Naive thymus-derived CD8-positive, alpha-beta T cell (primary cell): ENCODE results near the gene RNF213. TPM values are rescaled to one million over a fixed set of nuclear protein-coding genes. Genes with fewer than 3 reads are reported as not detected.
"Not testable (repeated sequence)": the region's sequence is repeated elsewhere in the genome, so short reads cannot be mapped to it uniquely, and the experiment has no call there.

Source experiments
- ATAC-seq, 2 donors: fragments of 150-1000 bp; cut with Tn5 transposase in 1 of 2; sonication (Bioruptor Pico), chemical (Tn5 transposase) in 1 of 2; 1 replicate in 1 of 2; 2 replicates in 1 of 2; pipeline ENCODE4 v1.10.0; 2021; ENCODE audit warnings: mild to moderate bottlenecking in 2 of 2, moderate library complexity in 2 of 2
- POLR2A ChIA-PET: fragments of 350-600 bp; sonication (Branson Sonifier 250); formaldehyde crosslinking; loops from one replicate; lab custom pipeline; 2021; ENCODE audit warnings: antibody characterized with exemption; lab: Charles Lee
- DNase-seq, 10 donors: peaks; one replicate each; pipeline versions ENCODE4 v3.0.0 to v3.0.0-alpha.2; 2020 to 2022
- H3K27ac Mint-ChIP-seq, 10 donors: one replicate each; pipeline ENCODE4 v1.8.0; 2020 to 2022; ENCODE audit warnings: mild to moderate bottlenecking in 10 of 10, mixed read lengths in 10 of 10, moderate library complexity in 4 of 10, inconsistent platforms in 1 of 10
- H3K27me3 Mint-ChIP-seq, 5 donors: one replicate each; pipeline ENCODE4 v1.8.0; 2021 to 2022; ENCODE audit warnings: mixed read lengths in 5 of 5
- H3K36me3 Mint-ChIP-seq, 3 donors: one replicate each; pipeline ENCODE4 v1.8.0; 2020 to 2022; ENCODE audit warnings: mixed read lengths in 3 of 3, mild to moderate bottlenecking in 2 of 3, inconsistent platforms in 1 of 3
- H3K4me1 Mint-ChIP-seq, 4 donors: one replicate each; pipeline ENCODE4 v1.8.0; 2021 to 2022; ENCODE audit warnings: mixed read lengths in 4 of 4
- H3K4me3 Mint-ChIP-seq, 10 donors: one replicate each; pipeline ENCODE4 v1.8.0; 2020 to 2022; ENCODE audit warnings: mild to moderate bottlenecking in 10 of 10, mixed read lengths in 10 of 10, moderate library complexity in 6 of 10, inconsistent platforms in 1 of 10
- H3K9me3 Mint-ChIP-seq, 9 donors: one replicate each; pipeline ENCODE4 v1.8.0; 2020 to 2022; ENCODE audit warnings: mixed read lengths in 9 of 9, mild to moderate bottlenecking in 3 of 9, inconsistent platforms in 1 of 9, moderate library complexity in 1 of 9
- polyA plus RNA-seq, 3 donors: library from polyadenylated mRNA; unstranded; fragments of 300-500 nt; fragmentation: Illumina TruSeq; gene quantifications; one replicate each; pipeline ENCODE4 v1.2.3, GENCODE V29; 2021
- total RNA-seq, 8 experiments: library from RNA in 2 of 8; stranded (reverse) in 2 of 8; gene quantifications; one replicate each; pipeline ENCODE4 v1.2.3 and lab custom pipeline; 2021 to 2026

RNF213 gene
- total and polyA plus RNA-seq, 5 experiments from 2014 or later: 27.1 to 328 (median 52.2) TPM

DNA sequence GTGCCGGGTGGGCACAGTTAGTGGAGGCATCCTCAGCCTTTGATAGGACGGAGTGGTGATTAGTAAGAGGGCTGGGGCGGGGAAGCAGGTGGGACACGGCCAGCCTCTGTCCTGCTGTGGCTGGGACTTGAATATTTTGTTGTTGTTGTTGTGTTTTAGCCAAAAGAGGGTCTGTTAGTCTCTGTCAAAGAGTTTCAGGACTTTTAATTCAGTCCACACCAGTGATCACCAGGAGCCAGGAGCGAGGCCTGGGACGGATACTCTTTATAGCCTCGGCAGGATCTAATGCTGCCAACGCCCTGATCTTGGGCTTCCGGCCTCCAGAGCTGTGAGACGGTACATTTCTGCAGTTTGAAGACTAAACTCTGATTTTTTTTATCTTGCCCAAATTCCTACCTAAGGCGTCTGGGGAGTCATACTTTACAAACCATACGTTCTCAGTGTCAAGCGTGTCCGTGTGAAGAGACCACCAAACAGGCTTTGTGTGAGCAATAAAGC lies 2.9 kb upstream of the RNF213 start:
- peak overlapping the region; percentile 28 to 97 (median 95) for H3K27ac Mint-ChIP-seq
- no peaks in the 10 kb centered on the region for H3K36me3 Mint-ChIP-seq
- peaks cover 0 to 2% (median 0%) of the 10 kb centered on the region in 5 donors for H3K27me3 Mint-ChIP-seq
- peak overlapping the region in 4 of 10 donors; percentile 5 to 92 (median 78) for H3K4me3 Mint-ChIP-seq
- peaks cover 3 to 54% (median 32%) of the 10 kb centered on the region in 4 donors for H3K4me1 Mint-ChIP-seq
- POLR2A ChIA-PET: interaction anchor here (0.6 to 1.8 kb wide), 2 partner anchors 30 to 61 kb away, joined by 4 to 6 read pairs; no protein-coding TSS in a partner anchor
- DNase-seq (peak in 1 of 10 donors; percentile 52), ATAC-seq (no peak)
- H3K9me3 Mint-ChIP-seq: no peaks in the 10 kb centered on the region

DNA sequence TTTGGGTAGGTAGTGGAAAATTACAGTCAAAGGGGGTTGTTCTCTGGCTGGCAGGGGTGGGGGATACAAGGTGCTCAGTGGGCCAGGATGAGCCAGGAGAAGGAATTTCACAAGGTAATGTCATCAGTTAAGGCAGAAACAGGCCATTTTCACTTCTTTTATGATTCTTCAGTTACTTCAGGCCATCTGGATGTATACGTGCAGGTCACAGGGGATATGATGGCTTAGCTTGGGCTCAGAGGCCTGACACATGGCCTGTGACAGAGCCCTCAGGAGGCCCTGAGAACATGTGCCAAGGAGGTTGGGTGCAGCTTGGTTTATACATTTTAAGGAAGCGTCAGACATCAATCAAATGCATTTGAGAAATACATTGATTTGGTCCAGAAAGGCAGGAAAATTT lies 2.4 kb upstream of the RNF213 start:
- not testable (repeated sequence) for H3K9me3 Mint-ChIP-seq, H3K36me3 Mint-ChIP-seq, H3K27me3 Mint-ChIP-seq, ATAC-seq
- peak overlapping the region; percentile 2 to 97 (median 96) for H3K27ac Mint-ChIP-seq
- peaks cover 3 to 49% (median 34%) of the 10 kb centered on the region in 4 donors for H3K4me1 Mint-ChIP-seq
- DNase-seq: peak in 1 of 10 donors; percentile 42
- POLR2A ChIA-PET: interaction anchor here (0.6 to 1.8 kb wide), 2 partner anchors 29 to 62 kb away, joined by 4 to 6 read pairs; no protein-coding TSS in a partner anchor
- peak overlapping the region in 8 of 10 donors; percentile 28 to 93 (median 83) for H3K4me3 Mint-ChIP-seq

DNA sequence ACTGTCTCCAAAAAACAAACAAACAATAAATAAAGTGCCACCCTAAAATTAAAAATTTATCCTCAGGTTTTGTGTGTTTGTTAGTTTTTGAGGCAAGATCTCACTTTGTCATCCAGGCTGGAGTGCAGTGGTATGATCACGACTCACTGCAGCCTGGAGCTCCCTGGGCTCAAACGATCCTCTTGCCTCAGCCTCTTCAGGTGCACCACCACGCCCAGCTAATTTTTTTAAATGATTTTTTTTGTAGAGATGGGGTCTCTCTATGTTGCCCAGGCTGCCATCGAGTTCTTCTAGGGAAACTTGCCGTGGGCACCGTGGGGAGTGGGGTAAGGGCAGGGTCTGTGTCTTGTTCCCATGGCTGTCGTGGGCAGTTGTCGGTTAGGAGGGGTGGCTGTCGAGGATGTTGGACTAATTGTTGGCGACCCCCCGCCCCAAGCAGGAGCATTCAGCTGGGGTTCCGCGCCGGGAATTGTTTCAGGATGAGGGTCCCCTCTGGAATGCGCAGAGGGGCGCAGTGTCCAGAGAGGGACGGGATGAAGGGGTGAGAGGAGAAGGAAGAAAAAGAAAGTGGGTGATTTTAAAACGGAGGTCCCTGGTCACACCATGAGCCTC lies 1.1 kb upstream of the RNF213 start:
- no peak for ATAC-seq
- POLR2A ChIA-PET: interaction anchor here (1.0 to 1.8 kb wide), 2 partner anchors 63 to 158 kb away, joined by 4 to 6 read pairs; partner anchors contain the start of gene GAA
- Mint-ChIP-seq H3K4me3 (peak overlapping the region; percentile 83 to 98 (median 90)), H3K9me3 (no peaks in the 10 kb centered on the region), H3K4me1 (peaks cover 8 to 47% (median 34%) of the 10 kb centered on the region in 4 donors), H3K27me3 (peaks cover 0 to 2% (median 0%) of the 10 kb centered on the region in 5 donors), H3K27ac (peak overlapping the region; percentile 91 to 97 (median 96)), H3K36me3 (peaks cover 0 to 2% (median 0%) of the 10 kb centered on the region in 3 donors)
- peak in 1 of 10 donors; percentile 48 for DNase-seq

DNA sequence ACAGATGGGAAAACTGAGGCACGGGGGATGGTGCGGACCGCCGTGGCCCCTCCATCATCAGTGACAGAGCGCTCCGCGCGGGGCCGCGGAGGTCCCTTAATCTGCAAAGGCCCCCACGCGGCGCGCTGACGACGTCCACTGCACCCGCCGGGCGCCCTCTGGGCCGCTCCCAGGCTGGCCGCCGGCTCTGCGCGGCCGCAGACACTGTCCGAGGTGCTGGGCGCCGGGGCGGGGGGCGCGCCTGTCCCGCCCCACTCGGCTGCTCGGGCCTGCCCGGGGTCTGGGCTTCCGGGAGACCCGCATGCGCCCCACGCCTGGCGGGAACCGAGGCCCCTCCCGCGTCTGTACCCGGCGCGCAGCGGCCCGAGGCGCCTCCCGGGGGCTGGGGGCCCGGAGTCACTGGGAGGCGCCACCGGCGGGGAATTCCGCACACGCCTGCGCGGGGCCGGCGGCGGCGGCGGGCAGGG lies 550 bp upstream of the RNF213 start:
- H3K36me3 Mint-ChIP-seq: peaks cover 0 to 2% (median 0%) of the 10 kb centered on the region in 3 donors
- POLR2A ChIA-PET: interaction anchor here (0.6 to 5.2 kb wide), 4 partner anchors 12 to 159 kb away, joined by 3 to 50 read pairs (median 4); partner anchors contain the start of gene GAA
- DNase-seq: peak; percentile 66 to 87 (median 76)
- peaks cover 0 to 2% (median 0%) of the 10 kb centered on the region in 5 donors for H3K27me3 Mint-ChIP-seq
- peak overlapping the region; percentile 91 to 97 (median 96) for H3K27ac Mint-ChIP-seq
- peaks cover 10 to 47% (median 37%) of the 10 kb centered on the region in 4 donors for H3K4me1 Mint-ChIP-seq
- ATAC-seq: peak; percentile 55 to 69
- H3K4me3 Mint-ChIP-seq: peak overlapping the region; percentile 83 to 98 (median 90)
- no peaks in the 10 kb centered on the region for H3K9me3 Mint-ChIP-seq

DNA sequence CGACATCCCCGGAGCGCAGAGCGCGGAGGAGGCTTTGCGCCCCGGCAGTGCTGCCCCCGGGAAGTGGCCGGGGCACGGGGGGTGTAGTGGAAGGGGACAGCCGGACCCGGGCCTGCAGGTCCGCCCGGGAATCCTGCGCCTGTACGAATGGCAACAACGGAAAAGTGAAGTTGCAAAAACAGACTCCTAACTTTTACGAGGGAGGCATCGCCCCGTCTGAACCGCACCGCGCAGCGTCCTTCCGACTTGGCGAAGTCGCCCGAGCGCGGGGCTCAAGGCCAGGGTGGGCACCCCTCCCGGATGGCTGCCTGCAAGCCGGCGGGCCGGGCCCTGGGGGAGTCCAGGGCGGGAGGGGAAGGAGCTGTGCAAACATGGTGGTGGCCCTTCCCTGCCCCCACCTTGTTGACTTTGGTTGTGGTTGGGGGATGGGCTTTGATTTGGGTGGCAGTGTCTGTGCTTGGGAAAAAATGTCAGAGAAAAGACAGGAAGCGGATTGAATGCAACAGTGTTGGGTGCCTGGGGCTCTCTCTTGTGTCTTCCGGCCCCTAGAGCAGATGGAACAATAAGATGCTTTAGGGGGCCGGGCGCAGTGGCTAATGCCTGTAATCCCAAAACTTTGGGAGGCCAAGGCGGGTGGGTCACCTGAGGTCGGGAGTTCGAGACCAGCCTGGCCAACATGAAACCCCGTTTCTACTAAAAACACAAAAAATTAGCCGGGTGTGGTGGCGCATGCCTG lies 675 bp downstream of the RNF213 start:
- ATAC-seq (peak; percentile 31 to 63), DNase-seq (peak; percentile 49 to 88 (median 74))
- Mint-ChIP-seq H3K27me3 (peaks cover 0 to 2% (median 0%) of the 10 kb centered on the region in 5 donors), H3K4me3 (peak overlapping the region; percentile 83 to 99 (median 92)), H3K4me1 (peaks cover 16 to 53% (median 47%) of the 10 kb centered on the region in 4 donors), H3K27ac (peak overlapping the region; percentile 86 to 98 (median 94)), H3K9me3 (no peaks in the 10 kb centered on the region), H3K36me3 (peaks cover 4 to 9% (median 5%) of the 10 kb centered on the region in 3 donors)
- POLR2A ChIA-PET: interaction anchor here (1.2 to 6.3 kb wide), 6 partner anchors 11 to 160 kb away, joined by 3 to 50 read pairs (median 6); partner anchors contain the start of genes GAA, SGSH and SLC26A11

- H3K27me3 Mint-ChIP-seq: peaks cover 0 to 2% (median 0%) of the 10 kb centered on the region in 5 donors
- ATAC-seq (no peak), DNase-seq (no peak)
- H3K36me3 Mint-ChIP-seq: peaks cover 4 to 12% (median 5%) of the 10 kb centered on the region in 3 donors
- H3K9me3 Mint-ChIP-seq: no peaks in the 10 kb centered on the region
- H3K4me1 Mint-ChIP-seq: peaks cover 16 to 58% (median 49%) of the 10 kb centered on the region in 4 donors
- peak overlapping the region; percentile 83 to 99 (median 92) for H3K4me3 Mint-ChIP-seq
- POLR2A ChIA-PET: interaction anchor here (1.2 to 6.3 kb wide), 5 partner anchors 10 to 116 kb away, joined by 3 to 50 read pairs (median 9); partner anchors contain the start of genes SGSH and SLC26A11
- peak overlapping the region; percentile 86 to 98 (median 94) for H3K27ac Mint-ChIP-seq
Measured at GRCh38 chr17:80261895-80262279, 1.2 kb downstream of the RNF213 start.

- Mint-ChIP-seq H3K9me3 (no peaks in the 10 kb centered on the region), H3K36me3 (peaks cover 4 to 16% (median 5%) of the 10 kb centered on the region in 3 donors)
Measured at GRCh38 chr17:80262291-80262690, 1.6 kb downstream of the RNF213 start.

DNA sequence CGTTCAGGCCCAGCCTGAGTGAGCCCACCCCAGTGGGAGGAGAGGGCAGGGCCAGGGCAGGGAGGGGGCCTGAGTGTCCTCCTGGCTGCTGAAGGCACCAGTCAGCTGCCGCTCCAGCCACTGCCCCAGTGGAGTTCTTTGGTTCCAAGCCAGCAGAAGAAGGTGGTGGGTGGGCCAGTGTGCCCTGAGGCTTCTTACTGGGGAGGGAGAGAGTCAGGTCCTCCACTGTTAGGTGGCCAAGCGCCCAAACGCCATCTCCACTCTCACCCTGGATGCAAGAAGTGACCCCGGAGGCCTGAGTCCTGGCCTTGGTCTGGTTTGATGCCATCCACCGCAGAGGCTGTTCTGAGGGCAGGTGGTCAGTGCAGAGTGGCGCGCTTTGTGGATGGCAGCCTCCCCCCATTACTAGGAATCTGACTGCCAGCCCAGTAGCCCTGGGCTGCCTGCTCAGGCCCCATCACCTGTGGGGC lies 2.2 kb downstream of the RNF213 start:
- ATAC-seq (no peak), DNase-seq (no peak)
- H3K27ac Mint-ChIP-seq: peak overlapping the region in 8 of 10 donors; percentile 5 to 97 (median 96)
- no peaks in the 10 kb centered on the region for H3K9me3 Mint-ChIP-seq
- peaks cover 19 to 66% (median 57%) of the 10 kb centered on the region in 4 donors for H3K4me1 Mint-ChIP-seq
- H3K36me3 Mint-ChIP-seq: peaks cover 4 to 21% (median 5%) of the 10 kb centered on the region in 3 donors
- H3K4me3 Mint-ChIP-seq: peak overlapping the region; percentile 85 to 99 (median 98)
- peaks cover 0 to 2% (median 0%) of the 10 kb centered on the region in 5 donors for H3K27me3 Mint-ChIP-seq
- POLR2A ChIA-PET: interaction anchor here (1.7 to 6.3 kb wide), 4 partner anchors 9 to 118 kb away, joined by 4 to 50 read pairs (median 22); partner anchors contain the start of genes SGSH and SLC26A11

More at GRCh38 chr17:80262291-80262690, 1.6 kb downstream of the RNF213 start:
- H3K4me1 Mint-ChIP-seq: peaks cover 16 to 62% (median 53%) of the 10 kb centered on the region in 4 donors
- DNase-seq: no peak
- H3K27me3 Mint-ChIP-seq: peaks cover 0 to 2% (median 0%) of the 10 kb centered on the region in 5 donors
- POLR2A ChIA-PET: interaction anchor here (1.7 to 6.3 kb wide), 3 partner anchors 10 to 43 kb away, joined by 9 to 50 read pairs (median 34); partner anchors contain the start of genes SGSH and SLC26A11
- H3K27ac Mint-ChIP-seq: peak overlapping the region; percentile 86 to 98 (median 94)
- no peak for ATAC-seq
- H3K4me3 Mint-ChIP-seq: peak overlapping the region; percentile 83 to 99 (median 92)

GRCh38 chr17:80263253-80264204 lies 2.9 kb downstream of the RNF213 start:
- Mint-ChIP-seq H3K4me3 (peak overlapping the region; percentile 85 to 99 (median 98)), H3K36me3 (peaks cover 4 to 23% (median 5%) of the 10 kb centered on the region in 3 donors), H3K27me3 (peaks cover 0 to 2% (median 0%) of the 10 kb centered on the region in 5 donors), H3K4me1 (peaks cover 19 to 62% (median 56%) of the 10 kb centered on the region in 4 donors), H3K27ac (peak overlapping the region in 9 of 10 donors; percentile 86 to 97 (median 97)), H3K9me3 (no peaks in the 10 kb centered on the region)
- peak; percentile 34 to 38 for ATAC-seq
- POLR2A ChIA-PET: interaction anchor here (0.6 to 6.3 kb wide), 12 partner anchors 9 to 118 kb away, joined by 3 to 50 read pairs (median 4); partner anchors contain the start of genes EIF4A3, SGSH and SLC26A11
- peak; percentile 56 to 92 (median 79) for DNase-seq
